Measurements from ENCODE around the gene NKAIN1.

DNA sequence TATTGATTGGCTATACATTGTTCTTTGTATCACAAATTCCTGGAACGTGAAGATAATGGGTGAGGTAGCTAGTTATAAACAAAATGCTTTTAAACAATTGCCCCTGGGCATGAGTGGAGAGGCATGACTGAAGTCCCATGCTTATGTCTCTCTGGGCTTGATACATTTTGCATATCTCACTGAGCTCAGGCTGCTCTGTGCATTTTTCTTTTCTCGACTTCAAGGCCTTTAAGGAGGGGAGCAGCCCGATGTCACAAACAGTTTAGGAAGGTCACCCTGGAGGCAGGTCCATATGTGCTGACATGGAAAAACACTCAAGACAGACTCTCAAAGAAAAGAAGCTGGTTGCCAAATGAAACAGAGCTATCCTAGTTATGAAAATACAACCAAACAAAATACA, 94.0 kb downstream of the NKAIN1 start:
- TF ChIP-seq, protein P1, sequence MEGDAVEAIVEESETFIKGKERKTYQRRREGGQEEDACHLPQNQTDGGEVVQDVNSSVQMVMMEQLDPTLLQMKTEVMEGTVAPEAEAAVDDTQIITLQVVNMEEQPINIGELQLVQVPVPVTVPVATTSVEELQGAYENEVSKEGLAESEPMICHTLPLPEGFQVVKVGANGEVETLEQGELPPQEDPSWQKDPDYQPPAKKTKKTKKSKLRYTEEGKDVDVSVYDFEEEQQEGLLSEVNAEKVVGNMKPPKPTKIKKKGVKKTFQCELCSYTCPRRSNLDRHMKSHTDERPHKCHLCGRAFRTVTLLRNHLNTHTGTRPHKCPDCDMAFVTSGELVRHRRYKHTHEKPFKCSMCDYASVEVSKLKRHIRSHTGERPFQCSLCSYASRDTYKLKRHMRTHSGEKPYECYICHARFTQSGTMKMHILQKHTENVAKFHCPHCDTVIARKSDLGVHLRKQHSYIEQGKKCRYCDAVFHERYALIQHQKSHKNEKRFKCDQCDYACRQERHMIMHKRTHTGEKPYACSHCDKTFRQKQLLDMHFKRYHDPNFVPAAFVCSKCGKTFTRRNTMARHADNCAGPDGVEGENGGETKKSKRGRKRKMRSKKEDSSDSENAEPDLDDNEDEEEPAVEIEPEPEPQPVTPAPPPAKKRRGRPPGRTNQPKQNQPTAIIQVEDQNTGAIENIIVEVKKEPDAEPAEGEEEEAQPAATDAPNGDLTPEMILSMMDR (IDR thresholded peaks at IDR 0.05) = no peak
- no peak for TF ChIP-seq POLR2A (IDR thresholded peaks at IDR 0.05)
